WTC11 (cell line): ENCODE data around the gene NCF2. TPM values are rescaled to one million over a fixed set of nuclear protein-coding genes. Genes with fewer than 3 reads are reported as not detected.
"Not testable (repeated sequence)": the region's sequence is repeated elsewhere in the genome, so short reads cannot be mapped to it uniquely, and the experiment has no call there.

Experiments
- ATAC-seq: fragments of 200-7000 bp; cut with Tn5 transposase; 2 replicates; pipeline ENCODE4 v1.10.0; 2021; ENCODE audit warnings: mild to moderate bottlenecking, moderate library complexity
- CTCF ChIA-PET: fragments of 300-600 bp; sonication (Branson Sonifier 250); formaldehyde crosslinking; loops from one replicate; lab custom pipeline; 2021; ENCODE audit warnings: antibody characterized with exemption; lab: Charles Lee
- POLR2A ChIA-PET: fragments of 350-600 bp; sonication (Branson Sonifier 250); formaldehyde crosslinking; loops from one replicate; lab custom pipeline; 2021; ENCODE audit warnings: antibody characterized with exemption; lab: Charles Lee
- DNase-seq: peaks from one replicate; pipeline ENCODE4 v3.0.0; 2021; ENCODE audit warnings: low spot score
- H3K27ac Mint-ChIP-seq: 2 replicates; pipeline ENCODE4 v1.8.0; 2021; ENCODE audit warnings: mixed read lengths
- H3K27me3 Mint-ChIP-seq: 2 replicates; pipeline ENCODE4 v1.8.0; 2021; ENCODE audit warnings: low read depth, mild to moderate bottlenecking, moderate library complexity, mixed read lengths
- H3K36me3 Mint-ChIP-seq: 2 replicates; pipeline ENCODE4 v1.8.0; 2021; ENCODE audit warnings: mixed read lengths
- H3K4me1 Mint-ChIP-seq: 2 replicates; pipeline ENCODE4 v1.8.0; 2022; ENCODE audit warnings: mixed read lengths
- H3K4me3 Mint-ChIP-seq: 2 replicates; pipeline ENCODE4 v1.8.0; 2021; ENCODE audit warnings: mild to moderate bottlenecking, moderate library complexity, mixed read lengths
- H3K9me3 Mint-ChIP-seq: 2 replicates; pipeline ENCODE4 v1.8.0; 2021; ENCODE audit warnings: mixed read lengths
- ATF3 ChIP-seq: sonication (generic); formaldehyde crosslinking; conservative IDR thresholded peaks from 2 replicates; pipeline ENCODE4 v1.8.1; 2022; ENCODE audit warnings: mild to moderate bottlenecking, missing genetic modification reagents
- CTCF ChIP-seq: fragments of 200-600 bp; IDR thresholded peaks from 2 replicates; pipeline ENCODE4 v1.8.0; 2022; ENCODE audit warnings: antibody characterized with exemption
- EMX1 ChIP-seq: fragments of 250-450 bp; sonication (Bioruptor Pico); IDR thresholded peaks from 2 replicates; pipeline ENCODE4 v1.8.0; 2021; ENCODE audit warnings: mild to moderate bottlenecking
- JAZF1 ChIP-seq: fragments of 250-450 bp; sonication (Bioruptor Pico); IDR thresholded peaks from 2 replicates; pipeline ENCODE4 v1.9.0; 2021; ENCODE audit warnings: moderate library complexity, mild to moderate bottlenecking, inconsistent platforms
- NR3C1 ChIP-seq: sonication (generic); formaldehyde crosslinking; conservative IDR thresholded peaks from 2 replicates; pipeline ENCODE4 v1.8.1; 2023; ENCODE audit warnings: low read depth, mild to moderate bottlenecking, missing genetic modification reagents
- ZBTB21 ChIP-seq: sonication (generic); formaldehyde crosslinking; IDR thresholded peaks from 2 replicates; pipeline ENCODE4 v1.8.1; 2023; ENCODE audit warnings: mild to moderate bottlenecking, missing genetic modification reagents, borderline replicate concordance
- total RNA-seq: library from RNA; stranded (reverse); gene quantifications from 3 replicates; pipeline ENCODE4 v1.2.3, GENCODE V29; 2021
- TF ChIP-seq, protein P1 (sequence below): sonication (generic); formaldehyde crosslinking; IDR thresholded peaks from 2 replicates; pipeline ENCODE4 v1.8.0; 2022; ENCODE audit warnings: mild to moderate bottlenecking, missing genetic modification reagents
- TF ChIP-seq, protein P2 (sequence below): sonication (generic); formaldehyde crosslinking; IDR thresholded peaks from 2 replicates; pipeline ENCODE4 v1.8.1; 2022; ENCODE audit warnings: low read depth, mild to moderate bottlenecking, moderate library complexity, missing genetic modification reagents, borderline replicate concordance

NCF2 gene
- total RNA-seq, 1 experiment from 2014 or later = 0.52 TPM

- TF ChIP-seq, protein P1, sequence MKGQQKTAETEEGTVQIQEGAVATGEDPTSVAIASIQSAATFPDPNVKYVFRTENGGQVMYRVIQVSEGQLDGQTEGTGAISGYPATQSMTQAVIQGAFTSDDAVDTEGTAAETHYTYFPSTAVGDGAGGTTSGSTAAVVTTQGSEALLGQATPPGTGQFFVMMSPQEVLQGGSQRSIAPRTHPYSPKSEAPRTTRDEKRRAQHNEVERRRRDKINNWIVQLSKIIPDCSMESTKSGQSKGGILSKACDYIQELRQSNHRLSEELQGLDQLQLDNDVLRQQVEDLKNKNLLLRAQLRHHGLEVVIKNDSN (CRISPR knock-in tag) = no peak
- TF ChIP-seq EMX1 (CRISPR knock-in tag) = no peak
These were observed 38.3 kb upstream of the NCF2 start (continued) for GRCh38 chr1:183628537-183628936.

DNA sequence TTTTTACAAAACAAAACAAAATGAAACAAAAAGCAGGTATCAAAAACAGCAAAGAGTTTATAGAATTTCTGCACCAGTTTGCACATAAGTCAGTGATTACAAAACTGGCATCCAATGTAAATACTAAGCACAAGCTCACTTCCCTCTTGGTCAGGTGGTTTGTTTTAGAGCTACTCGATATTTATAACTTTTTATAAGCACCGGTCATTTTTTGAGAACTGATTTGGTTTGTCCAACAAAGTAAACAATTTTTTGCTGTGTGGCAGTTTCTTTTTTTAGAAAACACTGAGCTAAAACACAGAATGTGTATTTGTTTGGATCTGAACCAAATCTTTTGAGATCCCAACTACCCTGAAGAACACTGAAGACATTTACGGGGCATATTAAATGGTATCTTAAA, 36.0 kb upstream of the NCF2 start:
- ATAC-seq, POLR2A ChIA-PET, H3K4me3 Mint-ChIP-seq, DNase-seq, CTCF ChIA-PET, H3K27me3 Mint-ChIP-seq, H3K9me3 Mint-ChIP-seq, H3K27ac Mint-ChIP-seq: not testable (repeated sequence)
- peaks cover 19% of the 10 kb centered on the region for H3K4me1 Mint-ChIP-seq
- peaks cover 27% of the 10 kb centered on the region for H3K36me3 Mint-ChIP-seq

DNA sequence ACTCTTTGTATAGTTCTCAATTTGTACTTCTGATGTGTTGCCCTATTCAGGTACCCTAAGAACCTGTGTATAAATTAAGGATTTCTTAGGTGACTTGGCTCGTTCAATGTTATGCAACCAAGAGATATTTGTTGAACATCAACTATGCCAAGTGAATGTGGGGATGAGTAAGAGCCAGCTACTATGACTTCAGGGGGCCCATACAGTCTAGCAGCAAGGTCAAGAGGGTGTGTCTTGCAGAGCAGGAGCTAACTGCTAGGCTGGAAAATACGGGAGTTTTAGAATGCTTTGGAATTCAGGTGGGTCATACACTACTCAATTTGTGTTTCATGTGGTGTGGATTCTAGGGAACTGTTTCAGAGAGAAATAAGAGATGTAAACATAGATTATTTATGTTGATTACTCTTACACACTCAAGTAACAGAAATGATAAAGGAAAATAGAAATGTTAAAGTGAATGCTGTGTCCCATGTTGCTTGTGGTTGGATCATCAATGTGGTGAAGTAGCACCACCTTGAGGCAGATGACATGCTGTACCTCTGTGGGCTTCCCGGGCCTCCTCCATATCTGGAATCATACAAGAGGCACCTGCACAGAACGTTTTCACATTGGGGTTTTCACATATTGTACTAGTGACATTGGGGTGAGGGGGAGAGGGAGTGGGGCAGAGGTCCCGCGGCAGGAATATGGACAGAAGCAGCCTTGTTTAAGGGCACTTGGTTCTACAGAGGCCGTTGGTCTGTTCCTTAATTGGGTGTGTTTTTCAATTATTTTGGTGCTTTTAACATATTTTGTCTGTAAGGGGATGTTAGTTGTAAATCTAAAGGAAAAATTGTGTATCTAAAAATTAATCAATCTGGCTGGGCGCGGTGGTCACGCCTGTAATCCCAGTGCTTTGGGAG, 32.9 kb upstream of the NCF2 start:
- Mint-ChIP-seq H3K27ac (peak overlapping the region; percentile 11; the same call in 1 of the 2 replicates), H3K27me3 (no peaks in the 10 kb centered on the region), H3K36me3 (peaks cover 1% of the 10 kb centered on the region), H3K4me1 (peaks cover 41% of the 10 kb centered on the region), H3K4me3 (no peak overlapping the region), H3K9me3 (peaks cover under 1% of the 10 kb centered on the region; the same call in 1 of the 2 replicates)
- ChIA-PET POLR2A (interaction anchor here (0.7 kb wide), 1 partner anchor 1314 kb away, joined by 4 read pairs; no protein-coding TSS in a partner anchor), CTCF (interaction anchor here (0.7 to 1.4 kb wide), 13 partner anchors 14 to 661 kb away, joined by 3 to 9 read pairs (median 4); partner anchors contain the start of gene NMNAT2)
- DNase-seq (peak; percentile 58), ATAC-seq (peak; percentile 95)
- TF ChIP-seq CTCF (peak; percentile 32; the same call in 1 of the 2 replicates), NR3C1 (CRISPR knock-in tag) (no peak)

DNA sequence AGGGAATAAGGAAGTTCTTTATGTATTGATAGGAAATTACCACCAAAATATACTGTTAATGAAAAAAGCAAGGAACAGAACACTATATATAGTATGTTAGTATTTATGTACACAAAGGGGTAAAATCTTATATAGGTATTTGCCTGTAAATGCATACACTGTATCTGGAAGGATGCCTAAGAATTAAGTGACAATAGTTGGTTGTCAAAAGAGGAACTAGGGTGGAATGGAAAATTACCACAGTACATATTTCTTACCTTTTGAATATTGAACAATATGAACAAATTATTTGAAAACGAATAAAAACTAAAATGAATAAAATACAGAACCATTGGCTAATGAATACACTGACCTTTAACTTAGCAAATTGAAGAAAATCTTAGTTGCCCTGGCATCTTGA, 31.8 kb upstream of the NCF2 start:
- ATAC-seq = no peak
- ChIA-PET POLR2A (no interaction called here), CTCF (interaction anchor here (0.7 to 1.4 kb wide), 5 partner anchors 50 to 387 kb away, joined by 3 to 4 read pairs (median 3); no protein-coding TSS in a partner anchor)

DNA sequence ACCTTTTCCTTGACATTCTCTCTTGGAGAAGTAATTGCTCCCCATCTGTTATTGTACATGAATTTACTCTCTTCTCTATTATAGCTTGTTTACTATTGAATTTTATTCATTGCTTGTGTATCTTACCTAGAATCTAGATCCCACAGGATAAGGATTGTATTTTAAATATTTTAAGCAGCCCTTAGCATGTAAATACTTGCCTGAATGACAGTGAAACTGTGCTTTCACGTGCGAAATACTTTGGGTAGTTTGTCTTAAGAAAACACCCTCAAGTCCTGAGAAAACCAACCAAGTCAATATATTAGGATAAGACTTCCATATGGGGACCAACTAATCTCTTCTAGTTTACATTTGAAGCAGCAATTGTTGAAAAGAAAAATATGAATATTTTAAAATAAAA, 30.1 kb upstream of the NCF2 start:
- no peaks in the 10 kb centered on the region; the same call in 1 of the 2 replicates for H3K36me3 Mint-ChIP-seq
- POLR2A ChIA-PET = no interaction called here
- ATAC-seq (no peak), DNase-seq (no peak)
- H3K27me3 Mint-ChIP-seq = peaks cover 2% of the 10 kb centered on the region; the same call in 1 of the 2 replicates
- H3K9me3 Mint-ChIP-seq = no peaks in the 10 kb centered on the region
- CTCF ChIA-PET = no interaction called here
- H3K27ac Mint-ChIP-seq = peak overlapping the region; percentile 24; the same call in 1 of the 2 replicates
- peaks cover 48% of the 10 kb centered on the region for H3K4me1 Mint-ChIP-seq
- no peak for TF ChIP-seq JAZF1 (CRISPR knock-in tag)
- no peak for TF ChIP-seq ZBTB21 (CRISPR knock-in tag)
- no peak for TF ChIP-seq ATF3 (CRISPR knock-in tag)
- no peak overlapping the region for H3K4me3 Mint-ChIP-seq

More for the DNA sequence above, 31.8 kb upstream of the NCF2 start:
- H3K36me3 Mint-ChIP-seq = no peaks in the 10 kb centered on the region; the same call in 1 of the 2 replicates
- TF ChIP-seq, protein P2, sequence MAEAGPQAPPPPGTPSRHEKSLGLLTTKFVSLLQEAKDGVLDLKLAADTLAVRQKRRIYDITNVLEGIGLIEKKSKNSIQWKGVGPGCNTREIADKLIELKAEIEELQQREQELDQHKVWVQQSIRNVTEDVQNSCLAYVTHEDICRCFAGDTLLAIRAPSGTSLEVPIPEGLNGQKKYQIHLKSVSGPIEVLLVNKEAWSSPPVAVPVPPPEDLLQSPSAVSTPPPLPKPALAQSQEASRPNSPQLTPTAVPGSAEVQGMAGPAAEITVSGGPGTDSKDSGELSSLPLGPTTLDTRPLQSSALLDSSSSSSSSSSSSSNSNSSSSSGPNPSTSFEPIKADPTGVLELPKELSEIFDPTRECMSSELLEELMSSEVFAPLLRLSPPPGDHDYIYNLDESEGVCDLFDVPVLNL = no peak
- no peaks in the 10 kb centered on the region for H3K9me3 Mint-ChIP-seq
- no peak overlapping the region for H3K4me3 Mint-ChIP-seq
- no peak overlapping the region for H3K27ac Mint-ChIP-seq
- H3K27me3 Mint-ChIP-seq = no peaks in the 10 kb centered on the region; the same call in 1 of the 2 replicates
- peaks cover 46% of the 10 kb centered on the region for H3K4me1 Mint-ChIP-seq
- DNase-seq = no peak
